ENCODE data around the gene PLXNA4.

GRCh38 chr7:132503415-132503814 lies 72.9 kb downstream of the PLXNA4 start:
- TF ChIP-seq SIN3A (IDR thresholded peaks at IDR 0.05; ENCODE audit: borderline replicate concordance, insufficient read depth, low read length): no peak
- TF ChIP-seq REST (IDR thresholded peaks at IDR 0.05; ENCODE audit: insufficient read depth in 1 of 2, low read depth in 2 of 2, low read length in 2 of 2): no peak
- TF ChIP-seq TAF1 (IDR thresholded peaks at IDR 0.05; ENCODE audit: borderline replicate concordance, insufficient read depth, low read length): no peak
- no peak for TF ChIP-seq POLR2AphosphoS5 (IDR thresholded peaks at IDR 0.05; ENCODE audit: low read depth, low read length)
- no peak for TF ChIP-seq FOXP2 (optimal IDR thresholded peaks at IDR 0.05; ENCODE audit: borderline replicate concordance, extremely low read depth, extremely low read length, insufficient read depth)
